AG09319 (cell line): Measurements from ENCODE around the gene RIC3.

Source experiments
- DNase-seq: peaks from one replicate; pipeline ENCODE4 v3.0.0-alpha.2; 2010; ENCODE audit warnings: low read depth; ENCODE audit errors: extremely low read depth
- CTCF ChIP-seq: IDR thresholded peaks from 2 replicates; pipeline ENCODE4 v1.5.1; 2011; ENCODE audit warnings: low read depth, mild to moderate bottlenecking, inconsistent platforms, low read length, moderate library complexity

RIC3 gene

GRCh38 chr11:8063324-8063723, 105.5 kb downstream of the RIC3 start:
- no peak for TF ChIP-seq CTCF
- peak; percentile 35 for DNase-seq

GRCh38 chr11:8062781-8063257, 106.0 kb downstream of the RIC3 start:
- DNase-seq: no peak
- TF ChIP-seq CTCF: no peak

- no peak for DNase-seq
- no peak for TF ChIP-seq CTCF
Observed at GRCh38 chr11:8061555-8062428, 107.0 kb downstream of the RIC3 start.

GRCh38 chr11:8060801-8061554, 107.8 kb downstream of the RIC3 start:
- no peak for TF ChIP-seq CTCF

GRCh38 chr11:8060146-8060719, 108.6 kb downstream of the RIC3 start:
- TF ChIP-seq CTCF: no peak
- no peak for DNase-seq

More at GRCh38 chr11:8060801-8061554, 107.8 kb downstream of the RIC3 start:
- no peak for DNase-seq

- no peak for DNase-seq
- no peak for TF ChIP-seq CTCF
Observed at GRCh38 chr11:8059571-8060011, 109.2 kb downstream of the RIC3 start.

- TF ChIP-seq CTCF: no peak
- no peak for DNase-seq
Observed at GRCh38 chr11:8059030-8059429, 109.8 kb downstream of the RIC3 start.
